Placental pericyte (primary cell): ENCODE data around the gene HERPUD2. TPM values are rescaled to one million over a fixed set of nuclear protein-coding genes. Genes with fewer than 3 reads are reported as not detected.

Experiments used
- total RNA-seq: library from RNA; depleted of rRNA; stranded (reverse); fragments of >200 nt; gene quantifications from 2 replicates; pipeline ENCODE4 v1.2.3, GENCODE V29; 2012

HERPUD2 gene, protein sequence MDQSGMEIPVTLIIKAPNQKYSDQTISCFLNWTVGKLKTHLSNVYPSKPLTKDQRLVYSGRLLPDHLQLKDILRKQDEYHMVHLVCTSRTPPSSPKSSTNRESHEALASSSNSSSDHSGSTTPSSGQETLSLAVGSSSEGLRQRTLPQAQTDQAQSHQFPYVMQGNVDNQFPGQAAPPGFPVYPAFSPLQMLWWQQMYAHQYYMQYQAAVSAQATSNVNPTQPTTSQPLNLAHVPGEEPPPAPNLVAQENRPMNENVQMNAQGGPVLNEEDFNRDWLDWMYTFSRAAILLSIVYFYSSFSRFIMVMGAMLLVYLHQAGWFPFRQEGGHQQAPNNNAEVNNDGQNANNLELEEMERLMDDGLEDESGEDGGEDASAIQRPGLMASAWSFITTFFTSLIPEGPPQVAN
- 26.1 and 27.1 TPM in 2 replicates for total RNA-seq

DNA sequence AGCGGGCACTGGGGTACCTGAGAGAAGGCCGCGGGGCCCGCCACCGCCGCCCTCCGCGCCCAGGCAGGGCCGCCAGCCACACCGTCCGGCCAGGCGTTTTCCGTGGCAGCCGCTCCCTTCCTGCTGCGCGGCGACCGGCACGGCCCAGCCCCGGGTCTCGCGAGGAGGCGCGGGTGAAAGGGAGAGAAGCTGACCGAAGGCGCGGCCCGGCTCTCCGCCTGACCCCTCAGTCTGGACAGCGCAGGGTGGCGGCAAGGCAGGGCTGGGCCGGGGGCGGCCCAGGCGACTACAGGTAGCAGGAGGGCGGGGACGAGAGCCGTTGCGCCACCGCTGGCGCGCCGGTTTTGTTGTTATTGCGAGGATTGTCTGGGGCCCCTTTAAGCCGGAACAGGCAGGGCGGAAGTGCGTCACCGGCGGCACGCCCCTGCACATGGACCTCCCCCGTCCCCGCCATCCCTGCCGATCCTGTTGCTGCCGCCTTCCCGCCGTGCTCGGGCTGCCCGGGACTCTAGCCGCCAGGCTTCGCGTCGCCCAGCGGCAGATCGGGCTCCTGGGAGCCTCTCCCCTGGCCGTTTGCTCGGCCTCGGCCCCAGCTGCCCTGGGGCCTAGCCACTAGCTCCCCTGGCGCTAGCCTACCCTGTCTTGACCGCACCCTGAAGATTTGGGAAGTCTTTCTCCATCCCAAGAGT, at the start of gene HERPUD2:
TSS of gene HERPUD2 (minus strand) at position 352 of the 689 bp plus-strand sequence. CDS start 805 bp downstream, outside the sequence.

Other genes starting within 250 kb of the HERPUD2 start
- gene SEPTIN7, start 105.9 kb upstream of the HERPUD2 start, total RNA-seq, result 181 and 248 TPM in 2 replicates